MCF 10A (cell line): ENCODE data around the gene SLC4A8. TPM values are rescaled to one million over a fixed set of nuclear protein-coding genes. Genes with fewer than 3 reads are reported as not detected.

Source experiments
- BruUV-seq: library from RNA; stranded (reverse); fragments of 400-500 nt; replicated peaks from 2 replicates; lab custom pipeline; 2021; lab: Mats Ljungman, UMichigan
- CTCF ChIA-PET: fragments of 300-600 bp; sonication (Branson Sonifier 250); formaldehyde crosslinking; extraction: SDS; loops from one replicate; lab custom pipeline; 2021; ENCODE audit warnings: antibody characterized with exemption, inconsistent platforms; lab: Yijun Ruan, JAX
- POLR2A ChIA-PET: fragments of 300-600, 350-650 bp; sonication (Branson Sonifier 250); formaldehyde crosslinking; extraction: SDS; loops from one replicate; lab custom pipeline; 2020; ENCODE audit warnings: antibody characterized with exemption, inconsistent platforms; lab: Yijun Ruan, JAX
- DNase-seq: peaks from one replicate; pipeline ENCODE4 v3.0.0-alpha.2; 2018; ENCODE audit not compliant: unreplicated experiment
- H3K27ac Mint-ChIP-seq: one replicate; pipeline ENCODE4 v1.8.0; 2022; ENCODE audit warnings: mild to moderate bottlenecking, low read depth, mixed read lengths; ENCODE audit not compliant: unreplicated experiment
- H3K27me3 Mint-ChIP-seq: one replicate; pipeline ENCODE4 v1.8.0; 2022; ENCODE audit warnings: mixed read lengths; ENCODE audit not compliant: insufficient read depth, unreplicated experiment
- H3K36me3 Mint-ChIP-seq: one replicate; pipeline ENCODE4 v1.8.0; 2022; ENCODE audit warnings: mild to moderate bottlenecking, moderate library complexity, mixed read lengths; ENCODE audit not compliant: insufficient read depth, unreplicated experiment
- H3K4me1 Mint-ChIP-seq: one replicate; pipeline ENCODE4 v1.8.0; 2022; ENCODE audit warnings: mixed read lengths; ENCODE audit not compliant: insufficient read depth, unreplicated experiment
- H3K4me3 Mint-ChIP-seq: one replicate; pipeline ENCODE4 v1.8.0; 2022; ENCODE audit warnings: mild to moderate bottlenecking, moderate library complexity, mixed read lengths; ENCODE audit not compliant: unreplicated experiment
- H3K9me3 Mint-ChIP-seq: one replicate; pipeline ENCODE4 v1.8.0; 2022; ENCODE audit warnings: mixed read lengths; ENCODE audit not compliant: unreplicated experiment
- CTCF ChIP-seq: fragments of 200-600 bp; IDR thresholded peaks from one replicate; pipeline ENCODE4 v1.8.0; 2022; ENCODE audit warnings: antibody characterized with exemption, mild to moderate bottlenecking; ENCODE audit not compliant: unreplicated experiment
- intact Hi-C: fragments of 100-400 bp; cut with micrococcal nuclease; formaldehyde crosslinking; loops from 2 replicates; pipeline ENCODE4 v1.14.1; 2022
- total RNA-seq: library from RNA; stranded (reverse); gene quantifications from 2 replicates; pipeline ENCODE4 v1.2.3, GENCODE V29; 2022

SLC4A8 gene
- total RNA-seq, 1 experiment from 2014 or later: 1.1 TPM

- DNase-seq: no peak
- Mint-ChIP-seq H3K36me3 (no peaks in the 10 kb centered on the region), H3K27me3 (no peaks in the 10 kb centered on the region), H3K4me1 (peaks cover 27% of the 10 kb centered on the region), H3K9me3 (no peaks in the 10 kb centered on the region), H3K27ac (no peak overlapping the region), H3K4me3 (no peak overlapping the region)
- CTCF ChIA-PET: interaction anchor here (0.6 to 1.9 kb wide), 5 partner anchors 25 to 434 kb away, joined by 3 to 6 read pairs (median 3); no protein-coding TSS in a partner anchor
- POLR2A ChIA-PET: interaction anchor here (0.6 to 1.5 kb wide), 3 partner anchors 8 to 24 kb away, joined by 3 to 10 read pairs (median 3); no protein-coding TSS in a partner anchor
- no TSS peak for BruUV-seq
- no peak for TF ChIP-seq CTCF
- intact Hi-C loops: no loop called here
These were observed 29.1 kb upstream of the SLC4A8 start for GRCh38 chr12:51395283-51396230.

GRCh38 chr12:51397670-51398069 is 27.0 kb upstream of the SLC4A8 start:
- CTCF ChIA-PET: interaction anchor here (0.6 to 1.9 kb wide), 4 partner anchors 23 to 595 kb away, joined by 3 to 6 read pairs (median 4); no protein-coding TSS in a partner anchor

GRCh38 chr12:51399891-51400290 is 24.7 kb upstream of the SLC4A8 start:
- BruUV-seq: no TSS peak
- Mint-ChIP-seq H3K27ac (no peak overlapping the region), H3K27me3 (no peaks in the 10 kb centered on the region), H3K9me3 (no peaks in the 10 kb centered on the region), H3K4me1 (no peaks in the 10 kb centered on the region), H3K36me3 (no peaks in the 10 kb centered on the region), H3K4me3 (no peak overlapping the region)
- ChIA-PET CTCF (interaction anchor here (1.2 kb wide), 1 partner anchor 21 kb away, joined by 6 read pairs; no protein-coding TSS in a partner anchor), POLR2A (no interaction called here)
- intact Hi-C loops: no loop called here
- DNase-seq: no peak
- no peak for TF ChIP-seq CTCF

More at GRCh38 chr12:51397670-51398069, 27.0 kb upstream of the SLC4A8 start:
- Mint-ChIP-seq H3K27me3 (no peaks in the 10 kb centered on the region), H3K9me3 (no peaks in the 10 kb centered on the region), H3K27ac (no peak overlapping the region), H3K4me3 (no peak overlapping the region), H3K4me1 (peaks cover 20% of the 10 kb centered on the region), H3K36me3 (no peaks in the 10 kb centered on the region)
- no TSS peak for BruUV-seq
- no peak for DNase-seq
- intact Hi-C loops: no loop called here
- no peak for TF ChIP-seq CTCF
- POLR2A ChIA-PET: no interaction called here

- no peak overlapping the region for H3K27ac Mint-ChIP-seq
- ChIA-PET POLR2A (no interaction called here), CTCF (interaction anchor here (0.9 to 1.6 kb wide), 2 partner anchors 131 to 423 kb away, joined by 3 to 9 read pairs; no protein-coding TSS in a partner anchor)
- no peaks in the 10 kb centered on the region for H3K36me3 Mint-ChIP-seq
- no TSS peak for BruUV-seq
- no peak for DNase-seq
- intact Hi-C loops: no loop called here
- no peak overlapping the region for H3K4me3 Mint-ChIP-seq
- no peaks in the 10 kb centered on the region for H3K4me1 Mint-ChIP-seq
- H3K27me3 Mint-ChIP-seq: no peaks in the 10 kb centered on the region
- no peaks in the 10 kb centered on the region for H3K9me3 Mint-ChIP-seq
- no peak for TF ChIP-seq CTCF
These were observed 23.6 kb upstream of the SLC4A8 start for GRCh38 chr12:51401020-51401419.
